Breast epithelium (tissue), 3 donors: ENCODE measurements around the gene PPP4R1.

Experiments
- POLR2AphosphoS5 ChIP-seq, 3 donors: sonication (generic); formaldehyde crosslinking; IDR thresholded peaks; one replicate each; pipeline ENCODE4 v1.6.1; 2017; ENCODE audit warnings: antibody characterized with exemption in 3 of 3
- TF ChIP-seq, protein P1 (sequence below), 3 donors: fragments of 450-650 bp; IDR thresholded peaks; one replicate each; pipeline ENCODE4 v1.5.1; 2016 to 2017; ENCODE audit warnings: antibody characterized with exemption in 3 of 3, mild to moderate bottlenecking in 3 of 3, moderate library complexity in 3 of 3

DNA sequence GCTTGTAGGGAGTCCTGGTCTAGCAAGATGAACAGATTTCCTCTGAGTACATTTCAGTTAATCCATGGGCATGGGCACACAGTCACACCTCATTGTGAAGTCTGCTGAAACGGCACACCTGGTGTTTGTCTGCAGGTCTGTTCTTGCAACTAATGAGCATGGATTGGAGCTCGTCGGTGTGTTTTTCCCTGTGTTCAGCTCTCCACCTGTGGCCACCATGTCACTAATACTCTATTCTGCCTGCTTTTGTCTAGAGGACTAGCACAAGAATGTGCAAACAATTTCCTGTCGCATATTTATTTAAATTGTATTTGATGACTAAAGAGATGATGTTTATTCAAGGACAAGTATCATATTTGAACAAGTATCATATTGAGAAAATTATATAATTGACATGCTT is 24.5 kb upstream of the PPP4R1 start:
- TF ChIP-seq, protein P1, sequence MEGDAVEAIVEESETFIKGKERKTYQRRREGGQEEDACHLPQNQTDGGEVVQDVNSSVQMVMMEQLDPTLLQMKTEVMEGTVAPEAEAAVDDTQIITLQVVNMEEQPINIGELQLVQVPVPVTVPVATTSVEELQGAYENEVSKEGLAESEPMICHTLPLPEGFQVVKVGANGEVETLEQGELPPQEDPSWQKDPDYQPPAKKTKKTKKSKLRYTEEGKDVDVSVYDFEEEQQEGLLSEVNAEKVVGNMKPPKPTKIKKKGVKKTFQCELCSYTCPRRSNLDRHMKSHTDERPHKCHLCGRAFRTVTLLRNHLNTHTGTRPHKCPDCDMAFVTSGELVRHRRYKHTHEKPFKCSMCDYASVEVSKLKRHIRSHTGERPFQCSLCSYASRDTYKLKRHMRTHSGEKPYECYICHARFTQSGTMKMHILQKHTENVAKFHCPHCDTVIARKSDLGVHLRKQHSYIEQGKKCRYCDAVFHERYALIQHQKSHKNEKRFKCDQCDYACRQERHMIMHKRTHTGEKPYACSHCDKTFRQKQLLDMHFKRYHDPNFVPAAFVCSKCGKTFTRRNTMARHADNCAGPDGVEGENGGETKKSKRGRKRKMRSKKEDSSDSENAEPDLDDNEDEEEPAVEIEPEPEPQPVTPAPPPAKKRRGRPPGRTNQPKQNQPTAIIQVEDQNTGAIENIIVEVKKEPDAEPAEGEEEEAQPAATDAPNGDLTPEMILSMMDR (IDR thresholded peaks at IDR 0.05) = no peak
- no peak for TF ChIP-seq POLR2AphosphoS5 (IDR thresholded peaks at IDR 0.05)
